Liver (tissue), 3 donors: ENCODE results near the gene SCAMP1.

Experiments used
- CTCF ChIP-seq: fragments of 150-350 bp; IDR thresholded peaks from 2 replicates; pipeline ENCODE4 v1.5.1; 2017; ENCODE audit warnings: improper control_type of control experiment, low read depth, low read length; ENCODE audit not compliant: missing input control
- FOXA1 ChIP-seq: IDR thresholded peaks from 2 replicates; pipeline ENCODE4 v1.6.1; 2016; ENCODE audit warnings: antibody characterized with exemption
- GABPA ChIP-seq, 2 donors: IDR thresholded peaks in 1 of 2; conservative IDR thresholded peaks in 1 of 2; 2 replicates each; pipeline ENCODE4 v1.6.1; 2016; ENCODE audit warnings: antibody characterized with exemption in 2 of 2, mild to moderate bottlenecking in 1 of 2, moderate library complexity in 1 of 2
- HNF4A ChIP-seq, 2 donors: conservative IDR thresholded peaks; 2 replicates each; pipeline ENCODE4 v1.6.1; 2016; ENCODE audit warnings: antibody characterized with exemption in 2 of 2, mild to moderate bottlenecking in 2 of 2
- JUND ChIP-seq, 2 donors: IDR thresholded peaks; 2 replicates each; pipeline ENCODE4 v1.6.1; 2016; ENCODE audit warnings: antibody characterized with exemption in 2 of 2
- MAX ChIP-seq: IDR thresholded peaks from 2 replicates; pipeline ENCODE4 v1.6.1; 2016; ENCODE audit warnings: antibody characterized with exemption
- REST ChIP-seq: IDR thresholded peaks from 2 replicates; pipeline ENCODE4 v1.6.1; 2016; ENCODE audit warnings: antibody characterized with exemption, mild to moderate bottlenecking
- RXRA ChIP-seq, 2 donors: IDR thresholded peaks; 2 replicates each; pipeline ENCODE4 v1.6.1; 2017 to 2018; ENCODE audit warnings: antibody characterized with exemption in 2 of 2, mild to moderate bottlenecking in 1 of 2
- SP1 ChIP-seq: IDR thresholded peaks from 2 replicates; pipeline ENCODE4 v1.6.1; 2018; ENCODE audit warnings: antibody characterized with exemption, mild to moderate bottlenecking
- donor health status: healthy.
- donor health status: healthy.

- no peak for TF ChIP-seq CTCF
- TF ChIP-seq GABPA (IDR thresholded peaks at IDR 0.05 in 1 of 2, conservative IDR thresholded peaks at IDR 0.05 in 1 of 2): no peak
- TF ChIP-seq SP1: no peak
- no peak for TF ChIP-seq MAX
- TF ChIP-seq HNF4A (conservative IDR thresholded peaks at IDR 0.05): no peak
- TF ChIP-seq REST: no peak
- TF ChIP-seq FOXA1: no peak
- TF ChIP-seq RXRA (IDR thresholded peaks at IDR 0.05): no peak
- TF ChIP-seq JUND (IDR thresholded peaks at IDR 0.05): no peak
Measured at GRCh38 chr5:78447775-78448424, 87.5 kb downstream of the SCAMP1 start.
